GM20431 (cell line): ENCODE measurements around the gene TACC2.

Source experiments
- in situ Hi-C: fragments of 300-500 bp; cut with MseI, MboI; formaldehyde crosslinking; loops from one replicate; pipeline ENCODE4 v1.15.0; 2020; ENCODE audit warnings: low sequenced_read_pairs; ENCODE audit not compliant: unreplicated experiment

TACC2 gene

DNA sequence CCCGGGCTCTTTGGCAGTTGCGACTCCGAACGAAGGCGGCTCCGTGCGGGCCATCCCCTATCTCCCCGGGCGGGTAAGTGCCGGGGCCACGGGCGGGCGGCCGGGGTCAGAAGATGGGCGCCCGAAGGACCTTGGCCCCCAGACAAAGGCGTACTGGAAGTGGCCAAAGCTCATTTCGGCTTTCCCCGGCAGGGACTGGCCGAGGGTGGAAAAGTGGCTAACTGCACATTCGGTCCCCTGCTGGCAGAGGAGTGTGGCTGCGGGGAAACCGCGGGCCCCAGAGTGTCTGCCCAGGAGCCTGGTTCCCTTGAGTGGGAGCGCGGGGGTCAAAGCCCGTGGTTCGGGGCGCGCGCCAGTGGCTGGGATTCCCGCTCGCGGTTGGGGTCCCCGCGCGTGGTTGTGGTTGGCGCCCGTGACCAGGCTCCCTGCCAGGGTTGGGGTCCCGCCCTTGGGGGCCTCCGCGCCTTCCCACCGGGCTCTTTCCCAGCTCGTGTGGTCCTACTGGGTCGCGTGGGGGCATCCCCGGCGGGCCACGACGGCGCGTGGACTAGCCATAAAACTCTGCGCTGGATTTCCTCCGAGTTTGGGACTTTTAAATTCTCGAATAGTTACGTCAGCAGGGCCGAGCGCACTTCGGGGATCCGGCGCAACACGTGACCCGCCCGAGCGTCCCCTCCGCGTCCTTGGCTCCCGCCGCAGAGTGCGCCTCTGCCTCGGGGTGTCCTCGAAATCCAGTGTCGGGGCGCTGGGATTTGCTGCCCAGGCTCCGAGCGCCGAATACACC lies 124.4 kb downstream of the TACC2 start:
- in situ Hi-C loops = no loop called here

DNA sequence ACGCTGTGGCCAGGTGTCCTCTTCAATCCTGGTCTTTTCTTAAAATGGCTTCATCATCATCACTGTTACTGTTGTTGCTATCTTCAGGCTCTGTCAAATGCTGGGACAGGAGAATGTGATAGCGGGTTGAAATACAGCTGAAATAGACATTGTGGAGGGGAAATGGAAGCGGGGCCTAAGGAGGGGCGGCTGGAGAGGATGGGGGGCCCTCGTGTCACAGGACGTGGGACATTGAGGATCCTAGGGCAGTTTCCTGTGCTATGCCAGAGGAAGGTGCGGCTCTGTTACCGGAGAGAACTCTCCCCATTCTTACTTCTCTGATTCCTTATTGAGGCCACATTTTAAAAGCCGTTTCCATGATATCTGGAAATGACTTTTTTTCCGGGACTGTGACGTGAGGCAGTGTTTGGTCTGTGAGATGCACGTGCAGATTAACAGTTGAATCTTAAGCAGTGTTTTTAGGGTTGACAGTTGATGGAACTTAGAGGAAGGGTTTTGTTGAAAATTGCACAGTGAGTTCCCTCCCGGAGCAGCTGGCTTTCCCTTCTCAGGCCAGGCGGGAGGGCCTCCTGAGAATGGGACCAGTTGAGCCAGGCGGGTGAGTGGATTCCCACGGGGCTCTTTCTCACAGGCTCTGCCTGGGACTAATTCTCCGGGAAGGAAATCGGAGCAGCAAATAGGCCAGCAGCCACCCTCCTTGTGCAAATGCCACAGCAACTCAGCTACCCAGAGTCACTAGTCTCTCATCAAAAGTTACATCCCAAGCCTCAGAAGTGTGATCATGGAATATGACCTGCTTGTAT lies 125.2 kb downstream of the TACC2 start:
- in situ Hi-C loops = no loop called here

DNA sequence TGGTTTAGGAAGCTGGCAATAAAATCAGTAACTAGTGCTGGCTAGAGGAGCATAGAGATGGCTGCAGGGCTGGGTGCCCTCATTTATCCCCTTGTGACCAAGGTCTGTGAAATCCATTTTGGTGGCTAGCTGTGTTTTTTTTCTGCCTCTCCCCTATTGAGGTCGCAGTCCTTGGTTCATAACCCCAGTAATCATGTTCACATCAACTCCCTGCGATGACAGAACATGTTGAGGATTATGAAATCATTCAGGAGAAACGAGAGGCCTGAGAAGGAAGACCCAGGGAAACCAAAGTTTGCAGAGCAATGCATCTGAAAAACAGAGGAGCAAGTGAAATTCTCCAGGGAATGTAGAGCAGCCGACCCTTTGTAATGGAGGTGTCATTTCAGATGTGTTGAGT lies 126.9 kb downstream of the TACC2 start:
- in situ Hi-C loops = no loop called here

DNA sequence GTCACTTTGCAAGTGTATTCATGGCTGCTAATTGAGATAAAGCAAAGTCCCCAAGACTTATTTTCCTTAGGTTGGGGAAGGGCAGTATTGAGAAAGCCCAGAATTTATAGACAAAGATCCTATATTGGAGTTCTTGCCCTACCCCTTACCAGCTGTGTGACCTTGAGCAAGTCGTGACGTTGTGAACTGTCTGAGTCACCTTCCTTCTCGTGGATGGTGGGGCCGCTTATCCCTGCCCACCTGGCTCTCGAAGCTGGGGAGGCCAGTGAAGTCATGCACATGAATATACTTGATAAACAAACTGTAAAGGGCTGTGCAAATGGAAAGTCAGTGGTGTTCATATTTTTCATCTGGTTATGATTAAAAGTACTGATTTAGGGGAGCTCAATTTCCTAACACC lies 127.4 kb downstream of the TACC2 start:
- in situ Hi-C loops = no loop called here

DNA sequence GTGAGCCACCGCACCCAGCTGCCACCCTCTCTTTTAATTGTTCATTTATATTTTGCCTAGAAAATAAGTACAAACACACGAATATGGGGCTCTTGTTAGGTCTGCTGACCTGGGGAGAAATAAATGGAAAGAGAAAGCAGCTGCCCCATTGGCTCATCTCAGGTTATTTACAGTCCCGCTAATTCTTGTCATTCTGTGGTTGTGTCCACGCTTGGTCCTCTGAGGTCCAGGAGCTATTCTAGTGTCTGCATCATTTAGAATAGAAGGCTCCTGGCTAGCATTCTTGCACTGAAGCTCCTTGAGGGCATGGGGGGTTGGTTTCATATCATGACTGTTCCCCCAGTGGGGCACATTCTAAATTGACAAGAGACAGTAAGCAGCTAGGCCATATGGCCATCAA lies 128.5 kb downstream of the TACC2 start:
- in situ Hi-C loops = no loop called here

DNA sequence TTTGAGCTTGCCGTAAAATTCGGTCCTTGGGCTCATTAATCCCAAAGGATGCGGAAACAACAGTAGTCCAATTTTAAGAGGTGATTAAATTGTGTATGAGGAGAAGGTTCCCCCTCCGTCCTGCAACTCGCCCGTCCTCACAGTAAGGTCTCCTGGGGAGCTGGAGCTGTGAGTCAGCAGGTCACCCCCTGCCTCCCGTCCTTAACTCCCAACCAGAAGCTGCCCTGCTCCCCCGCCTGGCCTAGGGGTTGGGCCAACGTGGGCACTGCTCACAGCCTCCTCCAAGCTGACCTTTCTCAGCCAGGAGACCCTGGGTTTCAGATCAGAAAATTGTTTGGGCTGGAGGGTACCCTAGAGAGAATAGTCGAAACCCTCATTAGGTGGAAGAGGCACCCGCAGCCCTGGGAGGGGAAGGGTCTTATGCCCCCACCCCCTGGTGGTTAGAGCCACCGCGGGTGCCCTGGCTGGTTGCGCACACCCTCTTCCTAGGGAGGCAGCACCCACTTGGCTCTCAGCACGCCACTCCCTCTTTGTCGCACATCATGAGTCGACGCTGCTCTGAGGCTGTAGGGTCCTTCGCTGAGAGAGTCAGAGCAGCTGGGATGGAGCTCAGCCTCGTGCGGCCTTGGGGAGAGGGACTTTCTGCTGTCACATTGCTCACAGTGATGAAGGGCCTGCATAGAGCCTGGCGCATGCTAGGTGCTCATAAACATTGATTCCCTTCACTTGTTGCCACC lies 131.2 kb downstream of the TACC2 start:
- in situ Hi-C loops = no loop called here

DNA sequence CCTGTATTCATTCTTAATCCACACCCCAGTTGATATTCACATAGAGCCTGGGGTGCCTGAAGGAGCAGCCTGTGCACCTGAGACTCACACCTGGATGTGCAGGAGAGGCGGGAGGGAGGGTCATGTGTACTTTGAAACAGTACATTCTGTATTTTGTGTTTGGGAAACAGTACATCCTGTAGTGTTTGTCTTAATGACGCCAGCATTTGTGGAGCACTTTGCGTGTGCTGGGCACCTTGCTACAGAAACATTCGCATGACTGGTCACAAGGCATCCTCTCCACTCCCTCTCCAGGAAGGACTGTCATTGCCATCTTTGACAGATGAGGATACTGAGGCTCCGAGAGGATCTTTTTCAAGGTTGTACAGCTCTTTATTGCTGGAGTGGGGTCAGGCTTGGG lies 132.1 kb downstream of the TACC2 start:
- in situ Hi-C loops = no loop called here

DNA sequence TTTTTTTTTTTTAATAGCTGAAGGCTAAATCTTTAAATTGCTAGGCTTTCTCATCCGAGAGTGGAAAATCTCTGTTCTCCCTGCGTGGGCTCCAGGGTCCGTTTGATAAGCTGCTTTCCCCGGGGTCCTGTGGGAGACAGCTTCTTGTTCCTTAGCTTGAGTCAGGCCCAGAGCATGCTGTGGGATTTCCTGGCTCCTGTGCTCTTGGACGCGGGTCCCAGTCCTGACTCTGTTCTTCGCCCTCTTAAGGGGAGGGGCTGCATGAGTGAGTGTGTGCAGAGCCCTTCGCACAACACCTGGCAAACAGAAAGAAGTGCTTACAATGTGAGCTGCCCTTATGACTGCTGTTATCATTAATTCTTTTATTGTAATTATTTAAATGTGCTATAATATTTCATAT lies 133.5 kb downstream of the TACC2 start:
- in situ Hi-C loops = no loop called here

DNA sequence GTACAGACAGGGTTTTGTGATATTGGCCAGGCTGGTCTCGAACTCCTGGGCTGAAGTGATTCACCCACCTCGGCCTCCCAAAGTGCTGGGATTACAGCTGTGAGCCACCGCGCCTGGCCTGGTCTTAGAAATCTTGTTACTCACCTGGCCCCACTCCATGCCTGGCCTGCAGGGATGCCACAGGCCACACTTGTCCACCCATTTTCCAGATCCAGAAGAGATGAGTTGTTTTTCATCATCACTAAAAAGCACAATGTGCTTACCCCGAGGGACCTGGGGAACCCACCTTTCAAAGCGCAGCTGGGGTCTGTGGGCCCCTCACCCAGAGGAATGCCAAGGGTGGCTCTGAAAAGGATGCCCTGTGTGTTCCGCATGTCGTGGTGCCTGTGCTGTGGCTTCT lies 134.2 kb downstream of the TACC2 start:
- in situ Hi-C loops = no loop called here

DNA sequence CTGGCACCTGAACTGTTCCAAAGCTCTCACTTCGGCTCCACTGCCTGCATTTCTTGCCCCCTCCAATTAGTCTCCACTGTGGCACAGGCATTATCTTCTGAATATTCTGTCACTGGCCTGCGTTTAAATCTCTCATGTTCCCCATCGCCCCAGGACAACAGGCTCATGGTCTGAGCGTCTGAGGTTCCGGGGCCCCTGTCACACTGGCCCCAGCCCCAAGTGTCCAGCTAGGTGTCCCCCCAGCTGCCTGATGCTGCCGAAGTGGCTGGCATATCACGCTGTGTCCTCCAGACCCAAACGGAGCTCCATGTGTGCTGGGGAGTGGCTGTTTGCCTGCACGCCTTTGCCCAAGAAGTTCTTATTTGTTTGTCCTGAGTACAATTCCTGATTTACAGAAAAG lies 135.4 kb downstream of the TACC2 start:
- in situ Hi-C loops = no loop called here

DNA sequence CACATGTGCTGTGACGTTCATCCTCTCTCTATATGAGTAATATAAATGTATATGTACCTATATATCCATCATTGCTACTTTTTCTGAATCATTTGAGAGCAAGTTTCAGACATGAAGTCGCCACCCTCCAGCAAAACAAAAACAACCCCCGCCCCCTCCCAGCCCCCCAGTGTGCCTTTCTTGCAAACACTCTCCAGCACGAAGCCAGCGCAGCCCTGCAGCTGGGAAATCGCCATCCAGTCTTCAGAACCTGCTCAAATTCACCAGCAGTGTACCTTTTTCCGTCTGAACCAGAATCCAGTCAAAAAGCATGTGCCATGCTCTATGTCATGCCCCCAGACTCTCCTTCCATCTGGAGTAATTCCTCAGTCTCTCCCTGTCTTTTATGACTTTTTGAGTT lies 135.8 kb downstream of the TACC2 start:
- in situ Hi-C loops = no loop called here

DNA sequence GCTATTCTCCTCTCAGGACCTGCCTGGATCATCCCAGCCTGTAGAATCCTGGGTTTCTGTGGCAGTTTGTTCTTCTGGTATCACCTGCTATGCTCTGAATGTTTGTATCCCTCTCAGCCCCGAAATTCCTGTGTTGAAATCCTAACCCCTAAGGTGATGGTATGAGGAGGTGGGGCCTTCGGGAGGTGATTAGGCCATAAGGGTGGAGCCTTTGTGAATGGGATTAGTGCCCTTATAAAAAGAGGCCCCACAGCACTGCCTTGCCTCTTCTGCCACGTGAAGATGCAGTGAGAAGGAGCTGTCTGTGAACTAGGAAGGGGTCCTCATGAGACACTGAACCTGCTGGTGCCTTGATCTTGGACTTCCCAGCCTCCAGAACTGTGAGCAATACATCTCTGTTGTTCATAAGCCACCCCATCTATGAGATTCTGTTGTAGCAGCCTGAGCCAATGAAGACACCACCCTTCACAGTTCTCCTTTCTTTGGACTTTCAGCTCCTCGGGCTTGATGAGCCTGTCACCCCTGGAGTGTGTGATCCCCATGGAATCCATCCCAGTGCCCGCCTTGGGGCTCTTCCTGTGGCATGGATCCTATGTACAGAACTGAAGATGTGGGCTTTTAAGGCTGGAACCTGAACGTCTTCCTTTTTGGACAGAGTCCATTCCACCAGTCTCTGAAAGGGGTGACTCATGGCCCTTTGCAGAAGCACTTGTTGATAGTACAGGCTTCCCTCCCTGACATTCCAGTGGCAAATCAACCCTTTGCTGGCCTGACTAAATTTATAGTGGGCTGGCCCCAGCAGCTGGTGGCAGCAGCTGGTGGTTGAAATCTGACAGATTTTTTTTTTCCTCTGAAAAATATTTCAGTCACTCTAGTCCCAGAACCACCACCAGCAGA lies 138.0 kb downstream of the TACC2 start:
- in situ Hi-C loops = no loop called here

DNA sequence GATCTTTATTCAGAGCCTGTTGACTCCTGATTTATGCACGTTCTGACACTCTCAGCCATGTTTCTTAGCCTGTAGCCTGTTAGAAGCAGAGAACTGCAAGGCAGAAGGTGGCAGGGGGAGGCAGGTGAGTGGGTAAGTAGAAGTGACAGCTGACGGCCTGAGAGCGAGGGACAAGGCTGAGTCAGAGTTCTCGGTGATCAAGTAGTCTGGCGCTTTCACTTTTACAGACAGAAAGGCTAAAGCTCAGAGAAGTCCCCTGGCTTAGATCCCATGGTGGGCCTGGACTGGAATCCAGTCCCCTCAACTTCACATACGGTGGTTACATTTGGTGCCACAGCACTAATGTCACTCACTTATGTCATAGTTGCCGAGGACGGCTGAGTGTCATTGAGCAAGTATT lies 139.0 kb downstream of the TACC2 start:
- in situ Hi-C loops = no loop called here

DNA sequence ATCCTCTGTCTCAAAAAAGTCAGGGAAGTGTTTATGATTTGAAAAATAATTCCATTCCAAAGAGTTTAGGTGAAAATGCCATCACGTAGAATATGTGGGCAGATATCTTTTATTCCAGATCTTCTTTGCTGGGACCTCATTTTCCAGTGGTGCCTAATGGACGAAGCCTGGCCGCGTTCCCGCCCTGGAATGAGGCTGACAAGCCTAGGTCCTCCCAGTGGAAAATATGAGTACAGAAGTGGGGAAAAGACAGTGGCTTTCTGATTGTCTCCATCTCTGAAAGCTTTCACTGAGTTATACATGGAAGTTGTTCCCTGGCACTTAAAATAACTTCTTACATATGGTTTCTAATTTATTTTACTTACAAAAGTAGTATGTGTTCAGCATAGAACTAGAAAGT lies 139.4 kb downstream of the TACC2 start:
- in situ Hi-C loops = no loop called here

DNA sequence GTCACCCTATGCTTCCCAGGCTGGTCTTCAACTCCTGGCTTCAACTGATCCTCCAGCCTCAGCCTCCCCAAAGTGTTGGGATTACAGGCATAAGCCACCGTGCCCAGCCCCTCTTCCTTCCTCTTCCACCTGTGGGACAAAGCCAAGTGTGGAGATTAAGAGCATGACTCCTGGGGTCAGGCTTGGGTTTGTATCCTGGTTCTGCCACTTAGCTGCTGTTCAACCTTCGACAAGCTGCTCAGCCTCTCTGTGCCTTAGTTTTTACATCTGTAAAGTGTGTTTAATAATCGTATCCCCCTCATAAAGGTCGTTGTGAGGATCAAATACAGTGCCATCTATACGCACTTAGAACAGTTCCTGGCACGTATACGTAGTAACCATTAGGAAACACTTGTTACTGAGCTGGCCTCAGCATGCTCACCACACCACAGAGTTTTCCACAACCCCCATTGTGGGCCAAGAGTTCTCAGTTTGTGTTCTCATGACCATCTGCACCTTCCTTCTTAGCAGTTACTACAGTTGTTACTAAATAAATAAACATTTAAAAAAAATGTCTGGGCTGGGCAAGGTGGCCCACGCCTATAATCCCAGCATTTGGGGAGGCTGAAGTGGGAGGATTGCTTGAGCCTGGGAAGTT lies 141.6 kb downstream of the TACC2 start:
- in situ Hi-C loops = no loop called here

DNA sequence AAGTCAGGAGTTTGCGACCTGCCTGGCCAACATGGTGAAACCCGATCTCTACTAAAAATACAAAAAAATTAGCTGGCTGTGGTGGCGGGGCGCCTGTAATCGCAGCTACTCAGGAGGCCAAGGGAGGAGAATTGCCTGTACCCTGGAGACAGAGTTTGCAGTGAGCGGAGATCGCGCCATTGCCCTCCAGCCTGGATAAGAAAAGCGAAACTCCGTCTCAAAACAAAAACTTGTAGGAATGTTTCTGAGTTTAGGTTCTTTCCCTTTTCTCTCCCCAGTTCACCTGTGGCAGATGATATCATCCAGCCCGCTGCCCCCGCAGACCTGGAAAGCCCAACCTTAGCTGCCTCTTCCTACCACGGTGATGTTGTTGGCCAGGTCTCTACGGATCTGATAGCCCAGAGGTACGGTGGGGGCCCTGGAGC lies 143.4 kb downstream of the TACC2 start:
- in situ Hi-C loops = no loop called here

DNA sequence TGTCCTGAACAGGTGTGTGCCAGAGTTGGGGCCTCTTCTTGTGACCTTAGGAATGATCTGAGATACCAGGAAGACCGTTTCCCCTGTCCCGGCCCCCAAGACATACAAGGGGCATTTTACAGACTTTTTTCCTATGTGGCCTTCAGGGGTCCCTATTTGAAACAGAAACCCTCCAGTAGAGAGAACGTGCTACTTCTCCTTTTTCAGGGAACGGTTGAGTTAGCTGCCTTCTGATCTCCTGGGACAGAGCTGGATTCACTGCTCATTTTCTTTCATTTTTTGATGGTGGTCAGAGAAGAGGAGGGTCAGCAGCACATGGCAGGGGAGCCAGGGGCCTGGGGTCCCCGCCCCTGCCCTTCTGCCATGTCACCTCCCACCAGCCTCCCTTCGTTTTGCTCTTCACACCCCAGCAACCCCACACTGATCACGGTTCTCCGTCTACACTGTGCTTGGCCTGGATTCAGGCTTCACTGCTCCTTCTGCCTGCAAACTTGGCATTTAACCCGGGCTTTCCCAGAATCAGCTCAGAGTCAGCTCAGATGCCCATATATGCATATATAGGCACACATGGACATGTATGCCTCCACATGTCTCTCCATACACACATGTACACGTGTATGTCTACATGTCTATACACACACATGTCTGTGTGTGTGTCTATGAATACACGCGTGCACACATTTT lies 144.1 kb downstream of the TACC2 start:
- in situ Hi-C loops = no loop called here

DNA sequence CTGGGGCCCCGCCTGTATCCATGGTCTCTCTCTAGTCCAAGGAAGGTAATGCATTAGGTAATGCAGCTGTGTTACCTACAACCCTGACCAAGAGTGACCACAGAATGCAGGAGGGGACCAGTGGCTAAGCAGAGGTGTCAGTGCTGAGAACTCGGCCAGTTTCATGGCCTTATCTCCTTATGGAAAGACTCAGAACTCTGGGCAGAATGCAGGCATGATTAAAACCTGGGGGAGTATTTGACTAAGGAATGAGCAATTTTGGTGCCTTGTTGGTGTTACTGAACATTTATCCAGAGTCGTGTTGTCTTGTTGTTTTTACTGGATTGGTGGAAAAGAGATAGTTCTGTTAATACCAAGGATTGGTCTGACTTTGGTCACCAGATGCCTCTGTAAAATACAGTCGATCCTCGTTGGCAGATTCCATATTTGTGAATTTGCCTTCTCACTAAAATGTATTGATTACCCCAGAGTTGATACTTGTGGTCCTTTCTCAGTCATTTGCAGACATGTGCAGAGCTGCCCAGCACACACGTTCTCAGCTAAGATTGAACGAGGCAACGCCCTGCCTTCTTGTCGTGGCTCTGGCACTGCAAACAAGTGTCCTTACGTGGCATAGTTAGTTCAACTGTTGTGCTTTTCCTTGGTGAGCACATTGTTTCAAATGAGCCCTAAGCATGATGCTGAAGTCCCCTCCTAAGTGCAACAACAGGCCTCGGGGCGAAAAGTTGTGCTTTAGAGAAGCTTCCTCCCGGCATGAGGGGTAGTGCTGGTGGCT lies 146.5 kb downstream of the TACC2 start:
- in situ Hi-C loops = no loop called here
